ENCODE data around the gene SF3B6.

SF3B6 gene

DNA sequence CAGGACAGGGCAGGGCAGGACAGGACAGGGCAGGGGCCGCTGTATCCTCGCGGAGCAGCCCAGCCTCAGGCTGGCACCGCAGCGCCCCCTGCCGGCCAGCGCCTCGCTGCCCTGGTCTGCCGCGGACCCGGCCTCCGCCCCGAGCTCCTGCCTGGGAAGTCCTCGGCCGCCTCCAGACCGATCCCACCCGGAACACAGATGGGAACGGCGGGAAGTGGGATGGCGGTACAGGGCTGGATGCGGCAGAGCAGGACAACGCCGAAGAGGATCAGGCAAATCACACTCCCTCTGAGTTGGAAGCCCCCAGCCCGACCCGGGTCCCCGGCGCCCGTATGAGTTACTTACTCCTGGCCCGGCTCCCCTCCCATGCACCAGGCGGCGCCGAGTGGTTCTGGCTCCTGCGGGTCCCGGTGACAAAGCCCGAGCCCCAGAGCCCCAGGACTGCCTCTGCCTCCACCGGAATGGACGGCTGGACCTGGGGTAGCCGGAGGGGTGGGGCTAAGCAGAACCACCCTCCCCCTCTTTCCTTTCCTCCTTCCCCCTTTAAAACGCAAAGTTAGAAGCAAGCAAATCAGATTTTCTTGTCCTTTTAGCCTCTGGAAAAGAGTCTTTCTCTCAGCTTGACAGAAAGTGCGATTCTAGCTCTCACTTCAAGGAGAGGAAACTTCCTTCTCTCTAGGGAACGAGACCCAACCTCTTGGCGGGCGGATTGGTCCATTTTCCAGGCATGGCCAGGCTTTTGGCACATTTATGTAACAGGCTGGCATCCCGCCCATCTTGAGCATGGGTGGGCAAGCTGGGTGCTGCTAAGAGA lies 8.5 kb upstream of the SF3B6 start, which contains the start of gene TP53I3:
TP53I3 (minus strand) TSS at position 449 of the 814 bp plus-strand sequence. CDS start 508 bp downstream, outside the sequence.
- DNase-seq, result peak; percentile 84 to 93 (median 91)
- ChIA-PET CTCF (interaction anchor here (0.6 to 3.0 kb wide), 30 partner anchors 8 to 839 kb away, joined by 3 to 25 read pairs (median 4); partner anchors contain the start of genes ATAD2B, SF3B6 and WDCP), POLR2A (interaction anchor here (0.6 to 1.7 kb wide), 6 partner anchors 8 to 260 kb away, joined by 3 to 8 read pairs (median 4); partner anchors contain the start of genes ATAD2B and SF3B6)
- H3K4me3 ChIP-seq (ENCODE audit: control insufficient read depth in 1 of 7, extremely low read depth in 1 of 7, insufficient read depth in 4 of 7, low read depth in 2 of 7, low read length in 6 of 7), result peak within 1 kb of the TSS; percentile 77 to 91 (median 84)
- WGBS (ENCODE audit: insufficient coverage), result under 1% methylated on average over 32 of the region's 44 CpGs
- H3K27me3 ChIP-seq (replicated peaks in 2 of 5; ENCODE audit: control insufficient read depth in 4 of 5, insufficient read depth in 5 of 5, low read length in 4 of 5), result no peaks in the 10 kb centered on the region
- no peaks in the 10 kb centered on the region for H3K9me3 ChIP-seq (ENCODE audit: control extremely low read depth in 1 of 5, control insufficient read depth in 4 of 5, insufficient read depth in 2 of 5, low read depth in 1 of 5, low read length in 4 of 5)
- H3K36me3 ChIP-seq (ENCODE audit: control insufficient read depth in 4 of 4, insufficient read depth in 4 of 4, low read length in 3 of 4), result peaks cover 0 to 44% (median 19%) of the 10 kb centered on the region in 4 experiments
- peak within 1 kb of the TSS; percentile 46 to 82 for H3K27ac ChIP-seq (ENCODE audit: insufficient read depth in 1 of 2, low read depth in 1 of 2, low read length in 2 of 2, poor library complexity in 1 of 2, severe bottlenecking in 2 of 2)
- H3K4me1 ChIP-seq (ENCODE audit: control extremely low read depth in 1 of 4, control insufficient read depth in 4 of 4, insufficient read depth in 4 of 4, low read length in 3 of 4), result peaks cover 12 to 28% (median 20%) of the 10 kb centered on the region in 4 experiments

DNA sequence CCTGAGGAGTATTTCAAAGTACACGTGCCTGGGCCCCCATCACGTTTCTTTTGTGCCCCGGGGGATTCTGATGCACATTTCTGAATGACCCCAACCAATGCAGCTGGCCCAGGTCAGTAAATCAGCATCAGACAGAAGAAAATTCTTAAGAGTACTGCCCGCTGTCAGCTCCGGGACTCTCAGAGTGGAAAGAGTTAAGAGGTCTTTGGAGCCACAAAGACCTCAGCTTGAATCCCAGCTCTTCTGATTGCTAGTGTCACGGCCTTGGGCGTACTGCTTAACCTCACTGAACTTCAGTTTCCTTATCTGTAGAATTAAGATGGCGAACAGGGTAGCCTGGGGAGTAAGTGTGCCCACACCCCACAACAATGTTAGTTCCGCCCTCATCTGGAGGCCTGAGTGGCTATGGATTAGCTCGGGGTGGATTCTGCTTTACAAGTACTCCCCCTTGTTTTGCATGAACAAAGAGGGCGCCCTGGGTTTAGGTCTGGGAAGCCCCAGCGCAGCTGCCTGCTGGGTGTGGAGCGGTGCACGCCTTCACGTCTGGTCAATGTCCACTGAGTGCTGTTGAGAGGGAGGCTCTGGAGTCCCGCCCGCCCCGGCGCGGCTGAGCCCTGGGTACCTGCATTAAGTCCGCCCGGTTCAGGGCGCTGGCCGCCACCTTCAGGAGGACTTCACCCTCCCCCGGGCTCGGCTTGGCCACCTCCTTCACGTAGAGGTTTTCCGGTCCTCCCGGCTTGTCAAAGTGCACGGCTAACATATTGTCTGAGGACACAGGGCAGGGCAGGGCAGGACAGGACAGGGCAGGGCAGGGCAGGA lies 7.7 kb upstream of the SF3B6 start:
- peaks cover 12 to 28% (median 20%) of the 10 kb centered on the region in 4 experiments for H3K4me1 ChIP-seq (ENCODE audit: control extremely low read depth in 1 of 4, control insufficient read depth in 4 of 4, insufficient read depth in 4 of 4, low read length in 3 of 4)
- no peaks in the 10 kb centered on the region for H3K9me3 ChIP-seq (ENCODE audit: control extremely low read depth in 1 of 5, control insufficient read depth in 4 of 5, insufficient read depth in 2 of 5, low read depth in 1 of 5, low read length in 4 of 5)
- 10% methylated on average over 27 of the region's 30 CpGs for WGBS (ENCODE audit: insufficient coverage)
- H3K27ac ChIP-seq (ENCODE audit: insufficient read depth in 1 of 2, low read depth in 1 of 2, low read length in 2 of 2, poor library complexity in 1 of 2, severe bottlenecking in 2 of 2), result peak overlapping the region; percentile 27 to 82
- H3K27me3 ChIP-seq (replicated peaks in 2 of 5; ENCODE audit: control insufficient read depth in 4 of 5, insufficient read depth in 5 of 5, low read length in 4 of 5), result no peaks in the 10 kb centered on the region
- peak overlapping the region; percentile 77 to 91 (median 84) for H3K4me3 ChIP-seq (ENCODE audit: control insufficient read depth in 1 of 7, extremely low read depth in 1 of 7, insufficient read depth in 4 of 7, low read depth in 2 of 7, low read length in 6 of 7)
- CTCF ChIA-PET, result interaction anchor here (0.7 to 3.0 kb wide), 29 partner anchors 11 to 840 kb away, joined by 3 to 25 read pairs (median 4); partner anchors contain the start of genes ATAD2B, MFSD2B and WDCP
- H3K36me3 ChIP-seq (ENCODE audit: control insufficient read depth in 4 of 4, insufficient read depth in 4 of 4, low read length in 3 of 4), result peaks cover 0 to 45% (median 23%) of the 10 kb centered on the region in 4 experiments
- peak; percentile 92 to 97 (median 96) for DNase-seq
- POLR2A ChIA-PET, result interaction anchor here (0.7 to 1.7 kb wide), 5 partner anchors 8 to 259 kb away, joined by 3 to 8 read pairs (median 4); partner anchors contain the start of genes ATAD2B and SF3B6

DNA sequence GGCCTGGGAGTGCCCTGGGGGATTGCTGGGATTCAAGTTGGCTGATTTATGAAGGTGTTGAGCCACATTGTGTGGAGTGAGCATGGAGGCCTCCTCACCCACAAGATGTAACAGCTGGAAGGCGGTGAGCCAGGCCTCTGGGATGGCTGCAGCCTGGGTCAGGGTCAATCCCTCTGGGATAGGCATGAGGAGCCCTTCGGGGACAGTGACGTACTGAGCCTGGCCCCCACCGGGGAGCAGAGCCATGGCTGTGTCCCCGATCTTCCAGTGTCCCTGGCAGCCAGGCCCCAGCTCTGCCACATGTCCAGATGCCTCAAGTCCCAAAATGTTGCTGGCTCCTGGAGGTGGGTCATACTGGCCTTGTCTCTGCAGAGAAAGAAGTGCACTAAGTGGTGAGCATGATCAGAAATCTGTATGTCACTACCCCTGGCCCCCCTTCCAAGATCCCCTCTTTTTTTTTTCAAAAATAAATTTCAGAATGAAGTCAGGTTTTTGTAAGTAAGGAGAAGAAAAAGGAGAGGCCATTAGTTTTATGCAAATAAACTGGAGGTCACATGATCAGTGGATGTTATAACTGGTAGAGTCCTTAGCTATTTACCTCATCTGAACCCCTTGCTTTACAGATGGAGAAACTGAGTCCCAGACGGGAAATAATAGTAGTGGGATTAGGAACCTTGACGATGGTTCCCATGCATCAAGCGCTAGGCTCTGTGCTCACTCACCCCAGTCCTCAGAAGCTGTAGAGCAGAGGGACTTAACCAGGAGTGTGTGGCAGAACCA lies 6.9 kb upstream of the SF3B6 start:
- POLR2A ChIA-PET, result interaction anchor here (1.3 to 1.7 kb wide), 2 partner anchors 12 to 156 kb away, joined by 4 to 7 read pairs; partner anchors contain the start of gene ATAD2B
- Histone ChIP-seq H3K36me3 (ENCODE audit: control insufficient read depth in 4 of 4, insufficient read depth in 4 of 4, low read length in 3 of 4) (peaks cover 0 to 40% (median 23%) of the 10 kb centered on the region in 4 experiments), H3K27ac (ENCODE audit: insufficient read depth in 1 of 2, low read depth in 1 of 2, low read length in 2 of 2, poor library complexity in 1 of 2, severe bottlenecking in 2 of 2) (peak overlapping the region; percentile 27 to 82), H3K4me1 (ENCODE audit: control extremely low read depth in 1 of 4, control insufficient read depth in 4 of 4, insufficient read depth in 4 of 4, low read length in 3 of 4) (peaks cover 14 to 34% (median 23%) of the 10 kb centered on the region in 4 experiments), H3K27me3 (replicated peaks in 2 of 5; ENCODE audit: control insufficient read depth in 4 of 5, insufficient read depth in 5 of 5, low read length in 4 of 5) (no peaks in the 10 kb centered on the region), H3K9me3 (ENCODE audit: control extremely low read depth in 1 of 5, control insufficient read depth in 4 of 5, insufficient read depth in 2 of 5, low read depth in 1 of 5, low read length in 4 of 5) (no peaks in the 10 kb centered on the region), H3K4me3 (ENCODE audit: control insufficient read depth in 1 of 7, extremely low read depth in 1 of 7, insufficient read depth in 4 of 7, low read depth in 2 of 7, low read length in 6 of 7) (peak overlapping the region; percentile 77 to 91 (median 84))
- CTCF ChIA-PET, result interaction anchor here (0.9 to 3.0 kb wide), 23 partner anchors 10 to 157 kb away, joined by 3 to 25 read pairs (median 5); partner anchors contain the start of genes ATAD2B and MFSD2B
- no peak for DNase-seq
- WGBS (ENCODE audit: insufficient coverage), result 98% methylated on average over 5 of the region's 8 CpGs

DNA sequence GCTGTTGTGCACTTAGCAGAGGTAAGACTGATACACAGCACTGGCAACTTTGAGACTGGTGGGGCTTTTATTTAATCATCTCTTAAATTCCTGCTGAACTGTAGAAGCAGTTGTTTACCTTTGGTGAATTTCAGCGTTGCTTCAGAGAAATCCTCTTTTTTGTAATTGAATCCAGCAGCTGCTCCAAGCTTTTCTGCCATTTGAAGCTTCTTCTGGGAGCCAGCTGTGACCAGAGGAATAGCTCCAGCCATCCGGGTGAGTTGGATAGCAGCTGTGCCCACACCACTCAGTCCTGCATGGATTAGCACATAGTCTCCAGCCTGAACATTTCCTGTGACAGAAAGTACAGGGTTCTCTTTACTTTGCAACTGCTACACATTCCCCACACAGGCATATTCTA lies 4.6 kb upstream of the SF3B6 start:
- DNase-seq, result no peak
- peaks cover 19 to 41% (median 32%) of the 10 kb centered on the region in 4 experiments for H3K4me1 ChIP-seq (ENCODE audit: control extremely low read depth in 1 of 4, control insufficient read depth in 4 of 4, insufficient read depth in 4 of 4, low read length in 3 of 4)
- no peaks in the 10 kb centered on the region for H3K27me3 ChIP-seq (replicated peaks in 2 of 5; ENCODE audit: control insufficient read depth in 4 of 5, insufficient read depth in 5 of 5, low read length in 4 of 5)
- WGBS (ENCODE audit: insufficient coverage), result 100% methylated on average over 2 of the region's 2 CpGs
- H3K27ac ChIP-seq (ENCODE audit: insufficient read depth in 1 of 2, low read depth in 1 of 2, low read length in 2 of 2, poor library complexity in 1 of 2, severe bottlenecking in 2 of 2), result no peak overlapping the region
- CTCF ChIA-PET, result interaction anchor here (0.6 to 1.3 kb wide), 2 partner anchors 9 to 19 kb away, joined by 3 read pairs; no protein-coding TSS in a partner anchor
- POLR2A ChIA-PET, result no interaction called here
- H3K36me3 ChIP-seq (ENCODE audit: control insufficient read depth in 4 of 4, insufficient read depth in 4 of 4, low read length in 3 of 4), result peaks cover 0 to 34% (median 22%) of the 10 kb centered on the region in 4 experiments
- H3K9me3 ChIP-seq (ENCODE audit: control extremely low read depth in 1 of 5, control insufficient read depth in 4 of 5, insufficient read depth in 2 of 5, low read depth in 1 of 5, low read length in 4 of 5), result no peaks in the 10 kb centered on the region
- H3K4me3 ChIP-seq (ENCODE audit: control insufficient read depth in 1 of 7, extremely low read depth in 1 of 7, insufficient read depth in 4 of 7, low read depth in 2 of 7, low read length in 6 of 7), result no peak overlapping the region

DNA sequence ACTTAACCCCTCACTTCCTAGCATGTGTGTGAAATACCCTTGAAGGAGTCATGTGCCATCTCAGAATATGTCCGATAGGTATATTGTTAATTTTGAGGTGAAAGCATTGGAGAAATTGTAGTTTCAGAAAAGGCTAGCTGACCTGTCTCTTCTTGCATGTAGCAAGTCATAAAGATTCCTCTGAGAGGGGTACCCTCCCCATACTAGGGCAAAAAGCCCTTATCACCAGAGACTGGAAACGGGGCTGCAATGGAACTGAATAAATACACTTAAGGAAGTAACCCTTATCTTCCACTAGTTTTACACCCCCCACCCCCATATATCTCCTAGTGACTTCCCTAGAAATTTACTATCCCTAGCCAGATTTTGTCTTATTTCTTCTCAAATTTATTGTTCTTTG lies 1.8 kb upstream of the SF3B6 start:
- 73% methylated on average over 2 of the region's 2 CpGs for WGBS (ENCODE audit: insufficient coverage)
- ChIA-PET CTCF (interaction anchor here (1.4 to 1.5 kb wide), 2 partner anchors 12 to 151 kb away, joined by 3 to 5 read pairs; partner anchors contain the start of gene ATAD2B), POLR2A (interaction anchor here (2.1 kb wide), 1 partner anchor 31 kb away, joined by 12 read pairs; the partner anchor contains the start of gene WDCP)
- Histone ChIP-seq H3K27me3 (replicated peaks in 2 of 5; ENCODE audit: control insufficient read depth in 4 of 5, insufficient read depth in 5 of 5, low read length in 4 of 5) (no peaks in the 10 kb centered on the region), H3K36me3 (ENCODE audit: control insufficient read depth in 4 of 4, insufficient read depth in 4 of 4, low read length in 3 of 4) (peaks cover 1 to 43% (median 26%) of the 10 kb centered on the region in 4 experiments), H3K9me3 (ENCODE audit: control extremely low read depth in 1 of 5, control insufficient read depth in 4 of 5, insufficient read depth in 2 of 5, low read depth in 1 of 5, low read length in 4 of 5) (no peaks in the 10 kb centered on the region), H3K4me3 (ENCODE audit: control insufficient read depth in 1 of 7, extremely low read depth in 1 of 7, insufficient read depth in 4 of 7, low read depth in 2 of 7, low read length in 6 of 7) (peak overlapping the region in 6 of 7 experiments; percentile 76 to 99 (median 89)), H3K4me1 (ENCODE audit: control extremely low read depth in 1 of 4, control insufficient read depth in 4 of 4, insufficient read depth in 4 of 4, low read length in 3 of 4) (peaks cover 13 to 32% (median 23%) of the 10 kb centered on the region in 4 experiments), H3K27ac (ENCODE audit: insufficient read depth in 1 of 2, low read depth in 1 of 2, low read length in 2 of 2, poor library complexity in 1 of 2, severe bottlenecking in 2 of 2) (peak overlapping the region; percentile 84 to 93)
- DNase-seq, result peak in 1 of 3 donors; percentile 25

DNA sequence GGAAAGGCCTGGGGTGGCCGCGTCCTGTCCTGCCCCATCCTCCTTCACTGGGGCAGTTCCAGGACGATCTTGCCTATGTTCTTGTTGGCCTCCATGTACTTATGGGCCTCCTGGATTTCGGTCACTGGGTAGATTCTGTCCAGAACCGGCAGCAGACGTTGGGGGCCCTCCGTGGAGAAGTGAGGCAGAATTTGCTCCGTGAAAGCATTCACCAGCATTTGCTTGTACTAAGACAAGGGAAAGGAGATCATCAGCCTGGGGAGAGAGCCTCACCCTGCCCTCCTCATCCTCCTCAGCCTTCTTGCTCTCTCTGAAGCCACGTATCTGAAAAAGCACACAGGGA lies 1.4 kb upstream of the SF3B6 start:
- DNase-seq, result no peak
- ChIA-PET CTCF (no interaction called here), POLR2A (interaction anchor here (0.6 to 2.1 kb wide), 2 partner anchors 31 to 150 kb away, joined by 6 to 12 read pairs; partner anchors contain the start of gene WDCP)
- Histone ChIP-seq H3K36me3 (ENCODE audit: control insufficient read depth in 4 of 4, insufficient read depth in 4 of 4, low read length in 3 of 4) (peaks cover 5 to 43% (median 28%) of the 10 kb centered on the region in 4 experiments), H3K4me1 (ENCODE audit: control extremely low read depth in 1 of 4, control insufficient read depth in 4 of 4, insufficient read depth in 4 of 4, low read length in 3 of 4) (peaks cover 13 to 29% (median 20%) of the 10 kb centered on the region in 4 experiments), H3K9me3 (ENCODE audit: control extremely low read depth in 1 of 5, control insufficient read depth in 4 of 5, insufficient read depth in 2 of 5, low read depth in 1 of 5, low read length in 4 of 5) (no peaks in the 10 kb centered on the region), H3K27ac (ENCODE audit: insufficient read depth in 1 of 2, low read depth in 1 of 2, low read length in 2 of 2, poor library complexity in 1 of 2, severe bottlenecking in 2 of 2) (peak overlapping the region; percentile 84 to 93), H3K27me3 (replicated peaks in 2 of 5; ENCODE audit: control insufficient read depth in 4 of 5, insufficient read depth in 5 of 5, low read length in 4 of 5) (no peaks in the 10 kb centered on the region), H3K4me3 (ENCODE audit: control insufficient read depth in 1 of 7, extremely low read depth in 1 of 7, insufficient read depth in 4 of 7, low read depth in 2 of 7, low read length in 6 of 7) (peak overlapping the region; percentile 58 to 99 (median 86))
- WGBS (ENCODE audit: insufficient coverage), result 3% methylated on average over 8 of the region's 9 CpGs
